Cardiac fibroblast (primary cell): ENCODE measurements around the gene TIMM17A.
"Not testable (repeated sequence)": the region's sequence is repeated elsewhere in the genome, so short reads cannot be mapped to it uniquely, and the experiment has no call there.

ENCODE experiments used
- DNase-seq, 2 donors: peaks; one replicate each; pipeline versions ENCODE4 v3.0.0 to v3.0.0-alpha.2; 2010; ENCODE audit warnings: low read depth in 2 of 2
- H3K4me3 ChIP-seq, 2 donors: replicated peaks in 1 of 2; 1 replicate in 1 of 2; 2 replicates in 1 of 2; pipeline ENCODE4 v1.5.1; 2011; ENCODE audit warnings: low read depth in 2 of 2, low read length in 2 of 2, mild to moderate bottlenecking in 2 of 2, moderate library complexity in 1 of 2
- TF ChIP-seq, protein P1 (sequence below): IDR thresholded peaks from one replicate; pipeline ENCODE4 v1.5.1; 2011; ENCODE audit warnings: low read depth, mild to moderate bottlenecking, low read length, inconsistent platforms

Gene TIMM17A

GRCh38 chr1:201939148-201939547 is 16.2 kb upstream of the TIMM17A start:
- TF ChIP-seq, protein P1, sequence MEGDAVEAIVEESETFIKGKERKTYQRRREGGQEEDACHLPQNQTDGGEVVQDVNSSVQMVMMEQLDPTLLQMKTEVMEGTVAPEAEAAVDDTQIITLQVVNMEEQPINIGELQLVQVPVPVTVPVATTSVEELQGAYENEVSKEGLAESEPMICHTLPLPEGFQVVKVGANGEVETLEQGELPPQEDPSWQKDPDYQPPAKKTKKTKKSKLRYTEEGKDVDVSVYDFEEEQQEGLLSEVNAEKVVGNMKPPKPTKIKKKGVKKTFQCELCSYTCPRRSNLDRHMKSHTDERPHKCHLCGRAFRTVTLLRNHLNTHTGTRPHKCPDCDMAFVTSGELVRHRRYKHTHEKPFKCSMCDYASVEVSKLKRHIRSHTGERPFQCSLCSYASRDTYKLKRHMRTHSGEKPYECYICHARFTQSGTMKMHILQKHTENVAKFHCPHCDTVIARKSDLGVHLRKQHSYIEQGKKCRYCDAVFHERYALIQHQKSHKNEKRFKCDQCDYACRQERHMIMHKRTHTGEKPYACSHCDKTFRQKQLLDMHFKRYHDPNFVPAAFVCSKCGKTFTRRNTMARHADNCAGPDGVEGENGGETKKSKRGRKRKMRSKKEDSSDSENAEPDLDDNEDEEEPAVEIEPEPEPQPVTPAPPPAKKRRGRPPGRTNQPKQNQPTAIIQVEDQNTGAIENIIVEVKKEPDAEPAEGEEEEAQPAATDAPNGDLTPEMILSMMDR, result no peak
- no peak overlapping the region for H3K4me3 ChIP-seq
- no peak for DNase-seq

DNA sequence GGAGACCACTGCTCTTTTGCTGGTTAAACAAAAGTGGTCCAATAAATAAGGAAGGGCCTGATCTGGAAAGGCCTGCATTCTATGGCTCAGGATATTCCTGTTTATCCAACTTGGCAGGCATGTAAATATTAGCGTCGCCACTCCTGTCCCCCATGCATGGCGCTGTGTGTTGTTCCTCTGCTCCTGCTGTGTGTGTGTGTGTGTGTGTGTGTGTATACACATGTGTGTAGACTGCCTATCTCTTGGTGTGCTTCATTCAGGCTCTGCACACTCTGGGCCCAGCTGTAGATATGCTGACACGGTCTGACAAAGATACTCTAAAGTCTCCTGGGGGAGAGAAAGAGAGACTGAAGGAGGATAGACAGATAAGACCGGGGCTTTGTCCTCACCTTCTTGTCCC is 15.7 kb upstream of the TIMM17A start:
- DNase-seq, result no peak
- no peak overlapping the region for H3K4me3 ChIP-seq
- TF ChIP-seq, protein P1, result no peak

- not testable (repeated sequence) for H3K4me3 ChIP-seq
Measured at GRCh38 chr1:201940316-201940715, 15.0 kb upstream of the TIMM17A start.

GRCh38 chr1:201941420-201942128 is 13.7 kb upstream of the TIMM17A start:
- no peak for DNase-seq
- TF ChIP-seq, protein P1, result no peak
- no peak overlapping the region for H3K4me3 ChIP-seq

More at GRCh38 chr1:201940316-201940715, 15.0 kb upstream of the TIMM17A start:
- DNase-seq, result not testable (repeated sequence)

GRCh38 chr1:201942129-201942495 is 13.2 kb upstream of the TIMM17A start:
- H3K4me3 ChIP-seq, result no peak overlapping the region
- TF ChIP-seq, protein P1, result no peak
- no peak for DNase-seq

- no peak for DNase-seq
- TF ChIP-seq, protein P1, result no peak
- H3K4me3 ChIP-seq, result no peak overlapping the region
Measured at GRCh38 chr1:201944002-201944401, 11.3 kb upstream of the TIMM17A start.

GRCh38 chr1:201944639-201945038 is 10.7 kb upstream of the TIMM17A start:
- no peak overlapping the region for H3K4me3 ChIP-seq
- DNase-seq, result no peak
- TF ChIP-seq, protein P1, result no peak
